ENCODE data around the gene SLC6A18.

DNA sequence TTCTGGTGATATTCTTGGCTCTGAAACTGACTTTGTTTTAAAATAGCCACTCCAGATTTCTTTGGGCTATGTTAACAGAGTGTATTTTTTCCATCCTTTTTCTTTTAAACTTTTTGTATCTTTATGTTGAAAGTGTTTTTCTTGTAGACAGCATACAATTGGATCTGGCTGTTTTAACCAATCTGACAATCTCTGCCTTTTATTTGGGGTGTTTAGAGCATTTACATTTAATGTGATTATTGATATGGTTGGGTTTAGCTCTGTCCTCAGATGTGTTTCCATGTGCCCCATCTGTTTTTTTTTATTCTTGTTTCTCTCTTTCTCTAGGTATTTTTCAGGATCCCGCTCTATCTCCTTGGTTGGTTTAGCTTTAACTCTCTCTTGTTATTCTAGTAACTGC, 10.7 kb downstream of the SLC6A18 start:
- TF ChIP-seq TAF1 (IDR thresholded peaks at IDR 0.05; ENCODE audit: low read depth, low read length) (no peak), SPI1 (IDR thresholded peaks at IDR 0.05; ENCODE audit: low read depth, low read length) (no peak), POLR2AphosphoS5 (IDR thresholded peaks at IDR 0.05; ENCODE audit: low read depth, low read length) (no peak), POLR2A (IDR thresholded peaks at IDR 0.05; ENCODE audit: low read depth, low read length) (no peak), PAX5 (IDR thresholded peaks at IDR 0.05; ENCODE audit: insufficient read depth, low read length, severe bottlenecking) (no peak), POU2F2 (IDR thresholded peaks at IDR 0.05; ENCODE audit: low read depth, low read length) (no peak)
